K562 (cell line): ENCODE data around the gene ANKRD61. TPM values are rescaled to one million over a fixed set of nuclear protein-coding genes. Genes with fewer than 3 reads are reported as not detected.

Experiments
- ARID3A ChIP-seq: IDR thresholded peaks from 2 replicates; pipeline ENCODE4 v1.6.1; 2012; ENCODE audit warnings: low read depth, low read length, improper control_type of control experiment, borderline replicate concordance
- CGGBP1 ChIP-seq: fragments of 250-450 bp; sonication (Bioruptor Pico); IDR thresholded peaks from 2 replicates; pipeline ENCODE4 v1.9.0; 2021; ENCODE audit warnings: mild to moderate bottlenecking
- CREB5 ChIP-seq: fragments of 250-450 bp; sonication (Bioruptor Pico); IDR thresholded peaks from 2 replicates; pipeline ENCODE4 v1.5.0; 2020; ENCODE audit warnings: mild to moderate bottlenecking
- HEY1 ChIP-seq: fragments of 250-450 bp; sonication (Bioruptor Pico); IDR thresholded peaks from 2 replicates; pipeline ENCODE4 v1.5.0; 2020; ENCODE audit warnings: mild to moderate bottlenecking, moderate library complexity, borderline replicate concordance
- MTA3 ChIP-seq: fragments of 450-650 bp; formaldehyde crosslinking; IDR thresholded peaks from 2 replicates; pipeline ENCODE4 v1.6.1; 2017; ENCODE audit warnings: mild to moderate bottlenecking, borderline replicate concordance
- NCOA2 ChIP-seq, 2 experiments: fragments of 450-650 bp; IDR thresholded peaks; 2 replicates each; pipeline ENCODE4 v1.6.1; 2018; ENCODE audit warnings: mild to moderate bottlenecking in 2 of 2, moderate library complexity in 1 of 2; ENCODE audit not compliant: partially characterized antibody in 2 of 2
- NR2F6 ChIP-seq: fragments of 450-650 bp; formaldehyde crosslinking; IDR thresholded peaks from 2 replicates; pipeline ENCODE4 v1.4.0; 2020; ENCODE audit warnings: mild to moderate bottlenecking
- PCBP2 ChIP-seq: fragments of 200-400 bp; formaldehyde crosslinking; IDR thresholded peaks from 2 replicates; pipeline ENCODE4 v1.6.1; 2018; ENCODE audit warnings: low read length, low read depth, mild to moderate bottlenecking, moderate library complexity; ENCODE audit not compliant: poor library complexity, severe bottlenecking
- PML ChIP-seq: IDR thresholded peaks from 2 replicates; pipeline ENCODE4 v1.6.1; 2012; ENCODE audit warnings: low read length, inconsistent platforms
- SOX6 ChIP-seq: fragments of 450-650 bp; IDR thresholded peaks from 2 replicates; pipeline ENCODE4 v1.6.1; 2014; ENCODE audit warnings: mild to moderate bottlenecking
- TSHZ1 ChIP-seq: fragments of 250-450 bp; sonication (Bioruptor Pico); IDR thresholded peaks from 2 replicates; pipeline ENCODE4 v1.4.0; 2020; ENCODE audit warnings: mild to moderate bottlenecking, moderate library complexity
- ZNF134 ChIP-seq: fragments of 250-450 bp; sonication (Bioruptor Pico); conservative IDR thresholded peaks from 2 replicates; pipeline ENCODE4 v1.4.0; 2020
- ZNF24 ChIP-seq: fragments of 450-650 bp; IDR thresholded peaks from 2 replicates; pipeline ENCODE4 v1.6.1; 2016
- ZNF512 ChIP-seq: IDR thresholded peaks from 2 replicates; pipeline ENCODE4 v1.6.1; 2016; ENCODE audit warnings: missing genetic modification characterization, missing compliant biosample characterization
- ZNF551 ChIP-seq: fragments of 250-450 bp; sonication (Bioruptor Pico); IDR thresholded peaks from 2 replicates; pipeline ENCODE4 v1.5.0; 2021; ENCODE audit warnings: mild to moderate bottlenecking, moderate library complexity
- polyA plus RNA-seq, 8 experiments: library from polyadenylated mRNA; depleted of rRNA in 4 of 8; stranded (reverse) in 5 of 8; unstranded in 3 of 8; fragments of >200 nt; fragmentation: Nextera tagmentation in 2 of 8; fragmentation: Illumina TruSeq in 1 of 8; extraction: Ambion mirVana in 2 of 8; extraction: Trizol in 1 of 8; gene quantifications; 2 replicates each; pipeline versions ENCODE4 v1.2.1 to v1.2.3, GENCODE V29; 2011 to 2014; ENCODE audit warnings: inconsistent platforms in 1 of 8, missing spikeins in 1 of 8
- total RNA-seq, 7 experiments: library from RNA; depleted of rRNA in 6 of 7; stranded (reverse); fragments of >200 nt in 6 of 7; fragmentation: Illumina TruSeq in 2 of 7; extraction: Trizol in 2 of 7; gene quantifications; 2 replicates each; pipeline versions ENCODE4 v1.2.1 to v1.2.3, GENCODE V29; 2011 to 2021; ENCODE audit warnings: low replicate concordance in 1 of 7
- TF ChIP-seq, protein P1 (sequence below): sonication (generic); formaldehyde crosslinking; IDR thresholded peaks from 2 replicates; pipeline ENCODE4 v1.8.0; 2022; ENCODE audit warnings: mild to moderate bottlenecking, missing genetic modification reagents

The ANKRD61 gene
- total and polyA plus RNA-seq, 9 of the 15 experiments (the other 6 are each of a cell fraction or from before 2014, with no cell fraction given) = 0.08 to 0.11 (median 0.09) TPM; not detected in 5

- TF ChIP-seq CGGBP1 (CRISPR knock-in tag) = no peak
- no peak for TF ChIP-seq CREB5 (CRISPR knock-in tag)
- 0 out of 2 replicates have a peak, but pooled peaks have one; percentile 31 for TF ChIP-seq ZNF134 (CRISPR knock-in tag)
- TF ChIP-seq ZNF551 (CRISPR knock-in tag) = no peak
- peak; percentile 82 for TF ChIP-seq PML
- TF ChIP-seq MTA3 = peak; percentile 87
- TF ChIP-seq NCOA2 (IDR thresholded peaks at IDR 0.05; ENCODE audit: partially characterized antibody in 2 of 2) = no peak
- no peak for TF ChIP-seq ZNF24
- TF ChIP-seq TSHZ1 = 0 out of 2 replicates have a peak, but pooled peaks have one; percentile 24
- no peak for TF ChIP-seq NR2F6
- no peak for TF ChIP-seq ARID3A
- TF ChIP-seq, protein P1, sequence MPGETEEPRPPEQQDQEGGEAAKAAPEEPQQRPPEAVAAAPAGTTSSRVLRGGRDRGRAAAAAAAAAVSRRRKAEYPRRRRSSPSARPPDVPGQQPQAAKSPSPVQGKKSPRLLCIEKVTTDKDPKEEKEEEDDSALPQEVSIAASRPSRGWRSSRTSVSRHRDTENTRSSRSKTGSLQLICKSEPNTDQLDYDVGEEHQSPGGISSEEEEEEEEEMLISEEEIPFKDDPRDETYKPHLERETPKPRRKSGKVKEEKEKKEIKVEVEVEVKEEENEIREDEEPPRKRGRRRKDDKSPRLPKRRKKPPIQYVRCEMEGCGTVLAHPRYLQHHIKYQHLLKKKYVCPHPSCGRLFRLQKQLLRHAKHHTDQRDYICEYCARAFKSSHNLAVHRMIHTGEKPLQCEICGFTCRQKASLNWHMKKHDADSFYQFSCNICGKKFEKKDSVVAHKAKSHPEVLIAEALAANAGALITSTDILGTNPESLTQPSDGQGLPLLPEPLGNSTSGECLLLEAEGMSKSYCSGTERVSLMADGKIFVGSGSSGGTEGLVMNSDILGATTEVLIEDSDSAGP (CRISPR knock-in tag) = no peak; the same call in 1 of the 2 replicates
- no peak for TF ChIP-seq ZNF512 (tag)
- peak; percentile 75 for TF ChIP-seq SOX6
- no peak for TF ChIP-seq PCBP2
- no peak for TF ChIP-seq HEY1
Observed at GRCh38 chr7:6008668-6009611, 22.2 kb upstream of the ANKRD61 start, which contains the start of the genes AIMP2 and PMS2 (continued).
